HG02623 (cell line): ENCODE measurements around the gene FARP1.

Source experiments
- ATAC-seq: cut with Tn5 transposase; IDR thresholded peaks from one replicate; pipeline ENCODE4 v1.9.1; 2021; ENCODE audit warnings: moderate library complexity; ENCODE audit not compliant: unreplicated experiment

FARP1 gene

DNA sequence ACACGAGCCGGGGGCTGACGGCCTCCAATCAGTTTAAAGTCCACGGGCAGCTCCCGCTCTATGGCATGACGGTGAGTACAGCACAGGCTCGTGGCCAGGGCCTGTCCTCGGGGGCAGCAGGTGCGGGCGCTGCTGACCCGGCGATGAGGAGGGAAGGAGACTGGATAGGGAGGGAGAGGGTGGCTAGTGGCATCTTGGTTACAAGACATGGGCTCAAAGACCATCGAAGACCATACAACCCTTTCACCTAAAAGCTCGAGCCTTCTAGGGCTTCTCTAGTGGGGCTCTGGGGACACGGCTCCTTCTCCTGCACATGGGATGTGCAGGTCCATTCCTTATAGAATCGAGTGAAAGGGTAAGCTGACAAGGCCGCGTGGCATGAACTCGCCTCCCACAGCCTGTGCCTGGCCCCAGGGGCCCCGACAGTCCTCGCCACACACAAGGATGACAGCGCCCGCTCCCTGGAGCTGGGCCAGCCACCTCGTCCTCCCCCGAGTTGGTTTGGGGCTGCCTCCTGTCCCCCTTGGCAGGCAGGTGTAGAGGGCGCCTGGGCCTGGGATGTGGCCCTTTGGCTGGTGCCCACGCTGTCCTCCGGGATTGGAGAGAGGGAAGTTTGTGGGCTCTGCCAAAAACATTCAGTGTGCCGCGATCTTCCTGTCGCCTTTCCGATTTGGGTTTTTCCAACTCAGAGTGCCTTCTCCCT lies 296.4 kb downstream of the FARP1 start:
- no peak for ATAC-seq

DNA sequence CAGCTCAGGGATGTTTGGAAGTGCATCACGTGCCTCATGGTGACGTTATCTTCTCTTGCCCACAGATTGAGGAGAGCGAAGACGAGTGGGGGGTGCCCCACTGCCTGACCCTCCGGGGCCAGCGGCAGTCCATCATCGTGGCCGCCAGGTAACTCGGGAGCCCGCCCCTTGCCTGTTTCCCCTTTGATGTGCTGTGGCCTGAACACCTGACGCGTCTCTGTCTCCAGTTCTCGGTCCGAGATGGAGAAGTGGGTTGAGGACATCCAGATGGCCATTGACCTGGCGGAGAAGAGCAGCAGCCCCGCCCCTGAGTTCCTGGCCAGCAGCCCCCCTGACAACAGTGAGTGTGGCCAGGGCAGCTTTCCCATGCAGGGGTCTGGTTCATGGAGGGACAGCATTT lies 297.0 kb downstream of the FARP1 start:
- no peak for ATAC-seq

DNA sequence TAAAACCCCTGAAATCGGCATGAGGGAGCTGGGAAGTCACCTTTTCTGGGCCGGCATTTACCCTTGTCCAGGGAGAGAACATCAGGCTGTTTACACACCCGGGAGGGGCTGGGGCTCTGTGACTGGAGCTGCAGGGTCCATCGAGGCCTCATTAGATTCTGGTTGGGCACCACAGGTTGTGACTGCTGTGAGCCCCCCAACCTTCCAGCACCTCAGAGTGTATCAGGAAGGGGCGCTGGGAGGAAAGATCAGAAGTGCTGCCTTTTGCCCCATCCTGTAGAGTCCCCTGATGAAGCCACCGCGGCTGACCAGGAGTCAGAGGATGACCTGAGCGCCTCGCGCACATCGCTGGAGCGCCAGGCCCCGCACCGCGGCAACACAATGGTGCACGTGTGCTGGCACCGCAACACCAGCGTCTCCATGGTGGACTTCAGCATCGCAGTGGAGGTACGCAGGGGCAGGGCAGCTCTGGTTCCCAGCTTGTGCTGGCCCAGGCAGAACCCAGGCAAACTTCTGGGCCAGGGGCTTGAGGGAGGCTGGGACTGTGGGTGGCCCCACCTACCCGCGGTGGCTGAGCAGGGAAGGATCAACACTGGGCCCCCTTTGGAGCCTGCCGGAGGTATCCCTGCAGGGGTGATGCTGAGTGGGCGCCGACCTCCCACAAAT lies 297.6 kb downstream of the FARP1 start:
- no peak for ATAC-seq

DNA sequence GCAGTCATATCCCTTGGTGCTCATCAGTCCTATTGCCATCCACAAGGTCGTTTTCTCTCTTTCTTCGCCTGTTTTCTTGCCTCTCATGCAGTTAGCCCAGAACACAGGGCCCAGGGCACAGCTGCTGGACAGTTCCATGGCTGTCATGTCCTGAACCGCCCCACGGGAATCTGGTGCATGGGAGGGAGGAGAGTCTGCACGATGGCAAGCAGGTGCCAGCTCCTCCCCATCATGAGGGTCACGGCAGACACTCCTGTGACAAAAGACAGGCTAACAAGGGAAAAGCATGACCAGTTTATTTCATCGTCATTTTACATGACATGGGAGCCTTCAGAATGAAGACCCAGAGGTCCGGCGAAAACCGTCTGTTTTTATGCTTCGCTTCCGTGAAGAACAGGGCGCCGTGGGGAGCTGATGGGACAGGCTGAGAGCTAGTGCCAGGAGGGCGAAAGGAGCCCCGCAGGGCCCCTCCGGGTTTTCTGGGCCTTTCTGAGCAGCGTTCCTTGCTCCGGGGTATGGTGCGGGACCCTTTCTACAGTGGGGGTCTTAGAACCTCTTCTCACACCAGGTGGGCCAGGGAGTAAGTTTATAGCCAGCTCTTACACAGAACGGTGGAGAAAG lies 298.3 kb downstream of the FARP1 start:
- ATAC-seq: no peak

DNA sequence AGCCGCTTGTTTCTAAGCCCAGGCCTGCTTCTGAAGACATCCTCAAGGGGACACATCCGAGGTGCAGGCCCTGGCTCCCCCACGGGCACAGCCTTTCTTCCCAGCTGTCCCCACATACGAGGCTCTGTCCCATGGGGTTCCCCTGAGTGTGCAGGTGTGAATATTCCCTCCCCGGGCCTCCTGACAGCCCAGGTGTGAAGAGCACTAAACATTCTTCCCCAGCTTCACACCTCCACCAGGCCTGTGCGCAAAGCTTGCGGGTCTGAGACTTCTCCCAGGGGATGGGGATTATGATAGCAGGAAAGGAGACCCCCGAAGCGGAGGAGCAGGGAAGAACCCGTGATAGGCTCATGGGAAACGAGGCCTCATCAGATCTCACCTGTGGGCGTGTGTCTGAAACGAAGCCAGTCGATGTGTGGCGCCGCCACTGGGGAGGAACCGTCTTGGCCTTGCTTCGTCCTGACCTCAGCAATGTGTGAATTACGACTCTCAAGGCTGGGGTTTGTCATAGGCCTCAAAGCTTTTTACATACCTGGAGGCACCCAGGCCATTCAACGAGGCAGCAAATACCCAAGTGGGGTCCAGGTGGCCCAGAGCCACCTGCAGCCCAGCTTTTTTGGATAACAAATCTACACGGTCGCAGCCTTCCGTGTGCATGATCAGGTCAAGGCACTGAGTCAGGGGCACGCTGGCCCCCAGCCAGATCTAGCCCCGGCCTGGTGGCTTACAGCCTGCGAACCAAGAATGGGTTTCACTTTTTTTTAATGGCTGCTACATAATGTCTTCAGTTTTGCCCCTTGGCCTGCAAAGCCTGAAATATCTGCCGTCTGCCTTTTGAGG lies 299.7 kb downstream of the FARP1 start:
- no peak for ATAC-seq

DNA sequence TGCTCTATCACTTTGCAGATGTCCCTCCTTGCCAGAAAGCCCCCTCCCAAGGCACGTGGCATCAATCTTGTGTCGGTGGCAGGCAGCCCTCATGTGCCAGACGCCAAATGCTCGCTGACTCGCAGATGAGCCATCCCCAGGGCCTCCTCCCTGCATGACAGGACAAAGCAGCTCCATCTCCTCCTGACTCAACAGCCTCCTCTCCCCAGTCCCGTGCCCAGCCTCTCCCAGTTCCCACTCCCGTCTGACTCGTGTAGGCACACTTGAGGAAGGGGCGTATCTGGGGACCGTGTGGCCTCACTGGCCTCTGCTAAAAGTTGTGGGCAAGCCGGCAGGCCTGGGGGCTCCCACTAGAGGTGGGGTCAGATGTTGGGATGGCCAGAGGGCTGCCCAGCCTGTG lies 300.4 kb downstream of the FARP1 start:
- no peak for ATAC-seq

DNA sequence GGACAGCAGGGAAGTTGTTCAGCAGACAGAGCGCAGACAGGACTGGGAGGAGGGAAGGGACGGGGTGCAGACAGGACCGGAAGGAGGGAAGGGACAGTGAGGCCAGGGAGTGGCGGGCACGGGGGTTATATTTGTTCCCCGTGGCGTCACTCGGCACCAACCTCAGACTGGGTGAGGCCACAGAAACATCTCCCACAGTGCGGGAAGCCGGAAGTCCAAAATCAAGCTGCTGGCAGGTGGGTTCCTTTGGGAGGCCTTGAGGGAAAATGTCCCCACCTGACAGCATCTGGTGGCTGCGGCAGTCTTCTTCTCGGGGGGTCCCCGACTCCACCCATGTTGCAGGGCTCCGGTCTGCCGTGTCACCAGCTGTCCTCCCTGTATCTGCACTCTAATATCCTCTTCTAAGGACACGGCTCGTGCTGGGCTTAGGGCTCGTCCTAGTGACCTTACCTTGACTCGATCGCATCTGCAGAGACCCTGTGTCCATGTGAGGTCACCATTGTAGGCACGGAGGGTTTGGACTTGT lies 301.0 kb downstream of the FARP1 start:
- ATAC-seq: no peak

DNA sequence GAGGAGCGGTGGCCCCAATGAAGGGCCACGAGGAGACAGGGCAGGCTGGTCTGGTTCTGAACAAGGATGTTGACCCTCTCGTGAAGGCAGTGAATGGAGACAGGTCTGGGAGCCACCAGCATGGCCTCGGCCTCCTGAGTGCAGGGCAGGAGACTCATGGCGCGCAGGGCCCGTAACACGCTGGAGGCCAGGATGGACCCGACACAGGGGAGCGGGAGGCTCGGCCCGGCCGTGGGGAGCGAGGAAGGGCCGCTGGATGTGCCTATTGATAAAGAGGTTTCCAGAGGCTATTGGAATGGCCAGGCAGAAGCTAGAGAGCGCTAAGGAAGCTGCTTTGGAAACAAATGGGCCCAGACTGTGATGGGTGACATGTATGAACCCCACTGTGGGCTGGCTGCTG lies 301.5 kb downstream of the FARP1 start:
- ATAC-seq: no peak

DNA sequence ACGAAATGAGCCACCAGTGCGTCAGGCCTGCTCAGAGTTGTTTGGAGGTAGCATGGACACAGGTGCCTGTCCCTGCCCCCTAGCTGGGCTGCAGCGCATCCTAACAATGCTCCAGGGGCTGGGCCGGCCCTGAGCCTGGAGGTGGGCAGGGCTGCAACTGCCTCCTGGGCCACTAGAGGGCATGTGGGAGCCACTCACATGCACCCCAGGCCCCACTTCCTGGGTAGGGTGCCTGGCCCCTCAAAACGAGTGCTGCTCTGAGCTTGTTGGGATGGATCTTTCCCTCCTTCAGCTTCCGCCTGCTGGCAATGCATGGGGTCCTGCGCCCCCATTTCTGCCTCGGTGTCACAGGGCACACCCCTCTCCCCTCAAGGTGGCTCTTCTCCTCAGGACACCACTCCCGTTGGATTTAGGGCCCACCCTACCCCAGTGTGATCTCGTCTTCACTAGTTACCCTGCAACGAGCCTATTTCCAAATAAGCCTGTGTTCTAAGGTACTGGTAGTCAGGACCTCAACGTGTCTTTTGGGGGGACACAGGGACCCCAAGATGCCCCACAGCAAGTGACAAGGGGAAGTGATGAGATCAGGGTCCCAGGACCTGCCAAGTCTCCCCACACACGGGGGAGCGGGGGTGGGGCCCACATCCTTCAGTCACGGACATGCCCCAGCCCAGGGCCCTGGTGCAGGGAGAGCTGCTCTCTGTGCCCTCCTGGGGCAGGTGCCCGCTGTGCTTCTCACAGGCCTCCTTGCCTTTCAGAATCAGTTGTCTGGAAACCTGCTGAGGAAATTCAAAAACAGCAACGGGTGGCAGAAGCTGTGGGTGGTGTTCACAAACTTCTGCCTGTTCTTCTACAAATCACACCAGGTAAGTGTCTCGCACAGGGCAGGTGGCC lies 302.7 kb downstream of the FARP1 start:
- peak; percentile 91 for ATAC-seq

DNA sequence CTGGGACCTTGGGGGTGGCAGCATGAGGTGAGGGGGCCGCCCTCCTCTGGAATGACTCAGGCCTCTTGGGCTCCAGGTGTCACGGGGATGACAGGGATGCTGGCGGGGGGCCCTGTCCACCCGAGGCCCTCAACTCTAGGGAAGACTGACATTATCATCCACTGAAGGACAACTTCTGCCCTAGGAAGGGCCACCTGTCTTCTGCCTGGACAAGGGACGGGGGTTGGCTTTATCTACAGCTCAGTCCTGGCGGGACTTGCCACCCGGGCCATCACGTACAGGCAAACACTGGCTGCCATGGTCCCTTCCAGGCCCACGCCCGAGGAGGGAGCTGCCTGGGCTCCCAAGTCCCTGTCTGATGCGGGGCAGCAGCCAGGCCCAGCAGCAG lies 303.3 kb downstream of the FARP1 start:
- ATAC-seq: no peak

DNA sequence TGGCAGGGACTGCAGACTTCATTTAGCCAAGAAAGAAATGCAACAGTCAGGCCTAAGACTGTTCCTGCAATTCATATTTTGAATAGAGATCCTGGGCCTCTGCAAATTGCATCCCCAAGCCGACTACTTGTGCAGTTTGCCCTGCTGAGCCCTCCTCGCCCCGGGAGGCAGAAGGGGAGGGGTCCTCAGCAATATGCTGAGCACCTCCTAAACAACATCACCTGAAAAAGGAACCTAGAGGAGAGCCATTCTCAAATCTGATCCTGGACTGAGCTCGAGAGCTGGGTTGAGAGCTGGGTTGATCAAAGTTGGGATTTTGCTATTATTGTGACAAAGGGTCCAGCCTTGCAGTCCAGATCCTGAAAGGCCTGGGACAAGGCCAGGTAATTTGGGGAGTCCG lies 304.2 kb downstream of the FARP1 start:
- no peak for ATAC-seq

DNA sequence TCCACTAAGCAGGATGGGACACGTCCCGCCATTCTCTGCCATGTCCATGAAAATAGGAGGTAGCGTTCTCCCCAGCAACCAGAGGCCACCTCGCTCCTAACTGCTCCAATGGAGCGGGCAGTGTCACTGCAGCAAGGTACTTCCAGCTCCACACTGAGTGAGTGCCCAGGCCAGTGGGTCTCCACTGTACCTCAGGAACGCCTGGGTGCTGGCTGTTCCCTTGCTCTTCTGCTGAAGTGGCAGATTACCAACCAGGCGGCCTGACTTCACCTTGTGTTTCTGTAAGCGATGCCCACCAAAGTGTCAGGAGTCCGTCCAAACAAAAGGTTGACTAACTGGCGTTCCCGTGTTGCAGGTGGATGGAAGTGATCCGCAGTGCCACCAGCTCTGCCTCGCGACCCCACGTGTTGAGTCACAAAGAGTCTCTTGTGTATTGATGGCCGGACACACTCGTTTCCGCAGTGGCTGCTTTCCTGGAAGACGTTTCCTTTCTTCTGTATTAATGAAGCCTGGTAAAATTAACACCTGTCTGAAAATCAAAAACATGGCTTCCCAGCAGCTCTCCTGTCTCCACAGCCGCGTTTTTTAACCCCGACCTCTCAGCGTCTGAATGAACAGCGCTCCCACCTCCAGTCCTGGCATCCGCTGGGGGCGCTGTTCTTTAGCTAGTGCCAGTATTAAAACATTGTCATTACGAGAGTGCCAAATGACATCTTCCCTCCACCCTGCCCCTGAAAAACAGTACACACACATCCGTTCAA lies 305.2 kb downstream of the FARP1 start:
- ATAC-seq: no peak

DNA sequence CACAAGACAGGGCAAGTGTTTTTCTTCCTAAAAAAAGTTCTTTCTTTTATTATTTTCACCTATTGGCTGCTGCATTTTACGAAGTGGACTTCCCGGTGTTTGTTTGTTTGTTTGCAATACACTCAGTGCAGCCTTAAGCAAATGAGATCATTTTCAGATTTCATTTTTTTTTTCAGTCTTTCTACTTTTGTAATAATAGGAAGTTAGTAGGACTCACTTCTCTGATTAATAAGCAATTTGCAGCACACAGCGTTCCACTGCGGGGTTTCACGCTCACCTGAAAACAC lies 305.7 kb downstream of the FARP1 start:
- ATAC-seq: no peak

DNA sequence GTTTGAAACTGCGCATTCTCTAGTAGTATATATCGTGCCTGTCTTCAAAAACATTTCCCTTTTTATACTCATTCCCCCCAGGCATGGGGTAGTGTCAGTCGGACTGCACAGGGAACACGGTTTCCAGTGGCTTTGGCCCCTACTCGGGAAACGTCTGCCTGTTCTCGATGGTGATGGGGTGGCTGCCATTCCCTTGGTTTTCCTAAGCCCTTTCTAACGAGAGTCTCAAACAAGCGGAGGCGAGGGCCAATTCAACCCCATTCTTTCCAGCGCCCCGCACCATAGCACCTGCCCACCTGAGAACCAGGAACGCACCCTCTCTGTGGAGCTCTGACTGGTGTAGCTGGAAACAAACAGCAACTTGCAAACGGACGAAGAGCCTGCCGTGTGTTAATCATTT lies 306.4 kb downstream of the FARP1 start:
- no peak for ATAC-seq

DNA sequence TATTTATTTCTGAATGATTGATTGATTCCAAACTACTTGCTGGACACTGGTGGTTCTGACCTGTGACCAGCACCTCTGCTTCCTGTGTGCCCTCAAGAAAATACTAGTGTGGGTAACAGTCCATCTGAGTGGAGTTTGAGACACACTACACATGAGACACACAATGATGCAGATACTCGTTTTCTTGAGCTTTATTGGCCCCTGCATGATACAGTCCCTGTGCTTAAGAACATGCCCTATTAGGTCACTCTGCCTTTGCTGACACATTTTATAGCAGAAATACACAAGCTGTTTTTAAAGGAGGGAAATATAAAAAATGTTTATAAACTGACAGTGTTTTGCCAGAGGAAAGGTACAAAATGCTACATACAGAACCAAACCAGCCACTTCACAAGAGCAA lies 307.1 kb downstream of the FARP1 start:
- no peak for ATAC-seq

DNA sequence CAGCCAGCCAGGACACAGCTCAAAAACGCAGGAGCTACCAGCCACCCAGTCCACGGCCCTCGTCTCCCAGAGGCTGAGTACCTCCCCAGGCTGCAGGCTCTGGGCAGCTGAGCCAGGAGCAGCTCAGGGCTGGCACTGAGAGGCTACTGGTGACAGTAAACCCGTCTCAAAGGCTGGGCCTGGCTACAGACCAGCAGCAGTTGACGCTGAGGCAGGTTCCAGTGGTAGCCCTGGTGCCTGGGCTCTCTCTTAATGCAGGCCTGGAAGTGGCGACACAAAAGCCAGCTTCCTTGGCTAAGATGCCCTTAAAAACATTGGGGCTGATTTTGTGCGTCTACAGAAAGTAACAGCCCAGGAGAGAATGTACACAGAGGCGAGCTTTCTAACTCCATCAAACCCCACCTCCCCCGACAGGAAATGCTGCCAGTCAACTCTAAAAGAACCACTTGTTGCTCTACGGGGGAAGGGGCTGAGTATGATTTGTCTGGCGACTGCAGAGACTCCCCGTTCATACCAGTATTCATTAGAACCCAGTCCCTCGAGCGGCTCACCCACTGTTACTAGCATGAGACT lies 307.7 kb downstream of the FARP1 start:
- no peak for ATAC-seq

DNA sequence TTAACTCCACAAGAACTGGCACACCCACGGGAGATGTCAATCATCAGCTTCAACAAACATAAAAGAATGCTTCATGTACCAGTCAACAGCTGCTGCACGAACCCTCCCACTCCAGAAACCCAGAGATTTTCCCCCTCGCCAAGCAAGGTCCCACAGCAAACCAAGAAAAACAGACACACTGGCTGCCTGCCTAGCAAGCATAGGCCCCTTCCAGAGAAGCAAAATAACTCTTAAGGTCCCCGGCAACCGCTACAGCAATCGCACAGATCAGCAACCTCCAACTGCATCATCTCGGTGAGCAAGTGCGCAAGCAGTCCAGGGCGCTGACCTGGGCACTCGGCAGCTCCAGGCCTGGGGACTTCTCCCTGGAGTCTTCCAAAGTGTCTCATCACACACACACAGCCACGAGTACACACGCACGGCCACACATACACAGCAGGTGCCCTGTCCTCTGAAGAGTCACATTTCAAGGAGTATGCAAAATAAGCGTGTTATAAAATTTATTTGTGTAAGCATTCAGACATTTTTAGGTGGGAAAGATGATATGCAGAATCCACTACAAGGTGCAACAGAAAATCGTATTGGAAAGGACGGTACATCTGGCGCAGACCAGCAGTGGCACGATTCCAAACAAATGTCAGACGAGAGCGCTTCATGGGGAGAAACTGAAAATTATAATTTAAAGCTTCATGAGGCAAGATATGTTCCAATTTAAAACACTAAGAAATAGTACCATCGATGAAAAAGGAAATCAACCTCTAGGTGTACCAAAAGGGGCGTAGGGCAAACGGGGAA lies 309.0 kb downstream of the FARP1 start:
- ATAC-seq: no peak
